RWPE1 (cell line): ENCODE data around the gene PDE4D.
A peak's percentile ranks its signal among the peaks of the same experiment; 100 is the strongest.

ENCODE experiments used
- CTCF ChIA-PET: fragments of 350-600 bp; sonication (Branson Sonifier 250); formaldehyde crosslinking; extraction: SDS; loops from one replicate; lab custom pipeline; 2021; lab: Yijun Ruan, JAX
- POLR2A ChIA-PET: fragments of 400-600 bp; formaldehyde crosslinking; extraction: SDS; loops from one replicate; lab custom pipeline; 2020; ENCODE audit warnings: antibody characterized with exemption; ENCODE audit not compliant: low non-redundant PET; lab: Yijun Ruan, JAX
- DNase-seq: peaks from one replicate; pipeline ENCODE4 v3.0.0; 2012; ENCODE audit warnings: low spot score
- H3K27ac ChIP-seq: fragments of 450-650 bp; 2 replicates; pipeline ENCODE4 v1.5.1; 2017
- TF ChIP-seq, protein P1 (sequence below): fragments of 450-650 bp; conservative IDR thresholded peaks from 2 replicates; pipeline ENCODE4 v1.5.1; 2017; ENCODE audit warnings: low read depth, mild to moderate bottlenecking

The PDE4D gene

DNA sequence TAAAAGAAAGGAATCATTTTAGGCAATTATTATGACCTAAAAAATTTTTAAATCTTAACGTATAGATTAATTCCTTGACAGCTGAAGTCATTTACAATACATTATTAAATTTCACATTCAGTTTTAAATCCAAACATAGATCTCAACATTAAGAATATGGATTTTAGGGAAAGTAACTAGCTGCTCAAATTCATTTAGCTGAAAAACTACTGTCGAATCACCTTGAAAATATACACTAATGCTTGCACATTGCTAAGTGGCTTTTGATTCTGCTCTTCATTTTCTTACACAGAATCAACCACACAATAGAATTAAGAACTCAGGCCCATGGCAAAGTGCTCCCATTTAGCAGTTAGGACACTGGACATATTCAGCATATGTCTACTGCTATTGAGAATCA lies 856.5 kb downstream of the PDE4D start:
- TF ChIP-seq, protein P1, sequence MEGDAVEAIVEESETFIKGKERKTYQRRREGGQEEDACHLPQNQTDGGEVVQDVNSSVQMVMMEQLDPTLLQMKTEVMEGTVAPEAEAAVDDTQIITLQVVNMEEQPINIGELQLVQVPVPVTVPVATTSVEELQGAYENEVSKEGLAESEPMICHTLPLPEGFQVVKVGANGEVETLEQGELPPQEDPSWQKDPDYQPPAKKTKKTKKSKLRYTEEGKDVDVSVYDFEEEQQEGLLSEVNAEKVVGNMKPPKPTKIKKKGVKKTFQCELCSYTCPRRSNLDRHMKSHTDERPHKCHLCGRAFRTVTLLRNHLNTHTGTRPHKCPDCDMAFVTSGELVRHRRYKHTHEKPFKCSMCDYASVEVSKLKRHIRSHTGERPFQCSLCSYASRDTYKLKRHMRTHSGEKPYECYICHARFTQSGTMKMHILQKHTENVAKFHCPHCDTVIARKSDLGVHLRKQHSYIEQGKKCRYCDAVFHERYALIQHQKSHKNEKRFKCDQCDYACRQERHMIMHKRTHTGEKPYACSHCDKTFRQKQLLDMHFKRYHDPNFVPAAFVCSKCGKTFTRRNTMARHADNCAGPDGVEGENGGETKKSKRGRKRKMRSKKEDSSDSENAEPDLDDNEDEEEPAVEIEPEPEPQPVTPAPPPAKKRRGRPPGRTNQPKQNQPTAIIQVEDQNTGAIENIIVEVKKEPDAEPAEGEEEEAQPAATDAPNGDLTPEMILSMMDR: no peak
- ChIA-PET CTCF (interaction anchor here (0.6 to 3.5 kb wide), 3 partner anchors 136 to 1496 kb away, joined by 6 to 24 read pairs (median 6); no protein-coding TSS in a partner anchor), POLR2A (no interaction called here)
- no peak overlapping the region for H3K27ac ChIP-seq
- DNase-seq: no peak

DNA sequence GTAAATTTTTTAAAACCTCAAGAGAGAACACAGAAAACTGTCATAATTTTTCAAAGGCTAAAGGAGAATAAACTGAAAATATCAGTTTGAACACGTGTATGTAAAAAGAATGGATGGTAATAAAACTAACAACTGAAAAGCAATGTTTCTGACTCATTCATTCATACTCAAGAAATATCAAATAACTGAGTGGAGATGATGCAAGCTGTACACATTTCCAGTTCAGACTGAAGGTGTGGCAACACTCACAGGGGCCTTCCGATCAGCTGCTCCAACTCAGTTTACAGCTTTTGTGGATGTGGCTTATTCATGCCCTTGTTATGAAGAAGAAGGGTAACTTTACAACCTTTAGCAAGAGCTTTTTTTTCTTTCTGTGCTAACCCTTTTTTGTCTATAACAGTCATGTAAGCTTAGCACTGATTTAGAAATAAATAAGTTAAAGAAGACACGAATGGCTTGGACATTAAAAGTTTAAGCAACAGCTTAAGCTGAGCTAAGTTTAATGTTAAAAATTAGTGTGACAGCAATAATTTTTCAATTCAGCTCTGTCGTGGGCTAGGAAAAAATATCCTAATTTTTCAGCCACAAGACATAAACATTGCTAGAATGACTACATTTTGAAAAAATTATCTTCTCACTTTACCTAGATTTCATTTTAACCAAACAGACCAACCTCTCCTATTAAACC lies 857.1 kb downstream of the PDE4D start:
- TF ChIP-seq, protein P1: no peak
- CTCF ChIA-PET: interaction anchor here (0.5 to 3.5 kb wide), 4 partner anchors 135 to 1495 kb away, joined by 3 to 24 read pairs (median 6); no protein-coding TSS in a partner anchor
- no peak overlapping the region for H3K27ac ChIP-seq
- POLR2A ChIA-PET: no interaction called here
- DNase-seq: peak; percentile 87

DNA sequence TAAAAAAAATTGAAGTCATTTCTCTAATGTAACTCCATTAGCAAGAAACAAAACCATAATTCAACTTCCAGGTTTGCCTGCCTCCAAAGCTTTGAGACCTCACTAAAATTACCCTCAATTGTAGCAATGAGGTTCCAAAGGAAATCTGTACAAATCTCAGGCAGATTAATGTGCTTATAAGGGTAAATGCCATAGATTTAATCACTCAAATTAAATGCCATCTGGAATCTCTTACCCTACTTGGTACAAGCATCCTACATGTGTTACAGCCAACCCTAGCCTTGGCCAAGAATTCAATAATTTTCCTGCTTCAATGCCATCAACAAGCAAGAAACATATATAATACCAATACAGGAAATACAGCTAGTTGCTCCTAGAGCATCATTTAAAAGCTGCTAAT lies 857.8 kb downstream of the PDE4D start:
- TF ChIP-seq, protein P1: no peak
- no peak overlapping the region for H3K27ac ChIP-seq
- ChIA-PET CTCF (interaction anchor here (0.7 to 3.5 kb wide), 4 partner anchors 138 to 1466 kb away, joined by 3 to 24 read pairs (median 4); no protein-coding TSS in a partner anchor), POLR2A (no interaction called here)
- no peak for DNase-seq

DNA sequence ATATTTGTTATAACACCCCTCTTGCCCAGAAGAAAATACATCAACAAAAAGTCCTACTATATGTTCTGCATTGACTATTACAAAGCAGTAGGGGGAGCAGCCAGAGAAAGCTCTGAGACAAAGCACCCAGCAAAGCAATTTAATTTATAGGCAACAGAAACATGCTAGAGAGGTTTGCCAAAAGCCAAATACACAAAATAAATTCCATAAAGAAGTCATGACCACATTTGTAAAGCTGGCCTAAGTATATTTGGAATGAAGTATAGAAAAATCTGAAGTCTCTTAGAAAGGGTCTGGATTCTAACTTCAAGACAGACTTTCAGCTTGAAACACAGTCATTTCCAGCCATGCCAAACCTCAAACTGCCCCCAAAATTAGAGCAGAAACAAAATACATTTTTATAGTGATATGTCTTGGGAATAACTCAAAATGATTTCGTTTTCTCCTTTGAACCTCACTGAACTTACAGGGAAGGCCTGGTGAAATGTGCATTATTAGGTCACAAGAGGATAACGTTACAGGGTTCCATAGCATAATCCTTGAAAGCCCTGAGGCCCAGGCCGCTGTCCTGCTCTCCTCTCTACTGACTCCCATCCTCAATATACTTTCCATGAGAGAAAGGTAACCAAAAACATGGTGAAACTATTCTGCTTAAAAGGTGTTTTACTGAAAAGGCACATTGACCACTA lies 858.9 kb downstream of the PDE4D start:
- ChIA-PET POLR2A (no interaction called here), CTCF (interaction anchor here (0.5 to 3.5 kb wide), 13 partner anchors 9 to 1390 kb away, joined by 3 to 24 read pairs (median 4); no protein-coding TSS in a partner anchor)
- TF ChIP-seq, protein P1: peak; percentile 89
- H3K27ac ChIP-seq: no peak overlapping the region
- peak; percentile 56 for DNase-seq

DNA sequence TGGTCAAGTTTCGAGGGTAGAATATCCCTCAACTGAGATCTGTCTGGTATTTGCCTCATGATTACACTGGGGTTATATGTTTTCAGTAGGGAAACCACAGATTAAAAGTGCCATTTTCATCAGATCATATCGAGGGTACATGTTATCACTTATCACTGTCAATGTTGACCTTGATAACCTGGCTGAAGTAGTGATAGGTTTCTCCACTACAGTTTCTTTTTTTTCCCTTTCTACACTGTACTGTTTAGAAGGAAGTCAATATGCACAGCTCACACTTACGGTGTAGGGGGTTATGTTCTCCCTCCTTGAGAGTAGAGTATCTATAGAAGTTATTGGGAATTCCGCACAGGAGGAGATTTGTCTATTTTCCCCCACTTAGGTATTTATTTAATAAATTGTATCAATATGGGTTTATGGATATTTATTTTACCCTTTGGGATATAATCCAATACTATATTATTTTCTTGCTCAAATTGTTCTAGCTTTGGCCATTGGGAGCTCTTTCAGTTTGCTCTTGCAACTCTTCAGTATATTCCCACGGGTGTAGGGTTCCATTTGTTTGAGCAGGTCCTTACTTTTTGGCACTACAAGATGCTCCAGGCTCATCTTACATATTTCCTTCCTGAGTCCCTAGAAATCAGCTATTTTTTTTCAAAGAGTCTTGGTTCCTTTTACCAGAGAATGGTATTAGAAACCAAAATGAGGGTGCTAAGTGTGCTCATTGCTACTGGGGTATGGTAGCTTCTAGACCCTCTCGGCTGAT lies 866.2 kb downstream of the PDE4D start:
- ChIA-PET POLR2A (no interaction called here), CTCF (no interaction called here)
- TF ChIP-seq, protein P1: no peak
- H3K27ac ChIP-seq: no peak overlapping the region
- DNase-seq: no peak

DNA sequence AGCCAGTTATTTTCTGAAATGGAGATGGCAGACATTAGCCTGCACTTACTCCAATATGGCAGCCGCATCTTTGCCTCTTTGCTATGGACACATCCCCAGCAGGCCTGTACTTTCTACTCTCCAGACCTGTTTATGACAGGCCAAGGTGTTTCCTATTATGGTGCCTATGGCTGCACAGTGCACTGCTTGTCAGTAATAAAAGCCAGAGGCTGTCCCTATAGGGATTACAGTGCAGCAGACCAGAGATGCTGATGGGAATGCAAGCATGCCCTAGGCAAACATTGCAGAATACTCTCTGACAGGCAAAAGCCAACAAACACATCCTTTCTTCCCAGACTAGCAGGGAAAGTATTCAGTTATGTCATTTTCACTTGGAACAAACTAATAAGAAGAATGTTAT lies 867.8 kb downstream of the PDE4D start:
- DNase-seq: no peak
- ChIA-PET CTCF (interaction anchor here (0.9 kb wide), 1 partner anchor 9 kb away, joined by 3 read pairs; no protein-coding TSS in a partner anchor), POLR2A (no interaction called here)
- no peak overlapping the region for H3K27ac ChIP-seq
- TF ChIP-seq, protein P1: no peak
